Osteocyte (in vitro differentiated cells): Measurements from ENCODE around the gene ARL9. TPM values are rescaled to one million over a fixed set of nuclear protein-coding genes. Genes with fewer than 3 reads are reported as not detected.

ENCODE experiments used
- DNase-seq: peaks from one replicate; pipeline ENCODE4 v3.0.0; 2021; ENCODE audit warnings: mixed read lengths; ENCODE audit not compliant: unreplicated experiment; ENCODE audit errors: extremely low spot score
- H3K27ac Mint-ChIP-seq: one replicate; pipeline ENCODE4 v1.8.0; 2021; ENCODE audit warnings: mild to moderate bottlenecking, mixed read lengths; ENCODE audit not compliant: unreplicated experiment
- H3K27me3 Mint-ChIP-seq: one replicate; pipeline ENCODE4 v1.8.0; 2021; ENCODE audit warnings: mixed read lengths; ENCODE audit not compliant: unreplicated experiment
- H3K36me3 Mint-ChIP-seq: one replicate; pipeline ENCODE4 v1.8.0; 2021; ENCODE audit warnings: mixed read lengths; ENCODE audit not compliant: unreplicated experiment
- H3K4me1 Mint-ChIP-seq: one replicate; pipeline ENCODE4 v1.8.0; 2021; ENCODE audit warnings: mixed read lengths; ENCODE audit not compliant: unreplicated experiment
- H3K4me3 Mint-ChIP-seq: one replicate; pipeline ENCODE4 v1.8.0; 2021; ENCODE audit warnings: mild to moderate bottlenecking, moderate library complexity, mixed read lengths; ENCODE audit not compliant: unreplicated experiment
- H3K9me3 Mint-ChIP-seq: one replicate; pipeline ENCODE4 v1.8.0; 2021; ENCODE audit warnings: mixed read lengths; ENCODE audit not compliant: unreplicated experiment
- total RNA-seq: library from RNA; stranded (reverse); gene quantifications from 2 replicates; pipeline ENCODE4 v1.2.1, GENCODE V29; 2021
- TF ChIP-seq, protein P1 (sequence below): fragments of 200-600 bp; sonication (generic); IDR thresholded peaks from 2 replicates; pipeline ENCODE4 v1.5.0; 2021; ENCODE audit warnings: antibody characterized with exemption, mild to moderate bottlenecking, moderate library complexity

The ARL9 gene
- total RNA-seq, 1 donor from 2014 or later: 1.4 TPM

DNA sequence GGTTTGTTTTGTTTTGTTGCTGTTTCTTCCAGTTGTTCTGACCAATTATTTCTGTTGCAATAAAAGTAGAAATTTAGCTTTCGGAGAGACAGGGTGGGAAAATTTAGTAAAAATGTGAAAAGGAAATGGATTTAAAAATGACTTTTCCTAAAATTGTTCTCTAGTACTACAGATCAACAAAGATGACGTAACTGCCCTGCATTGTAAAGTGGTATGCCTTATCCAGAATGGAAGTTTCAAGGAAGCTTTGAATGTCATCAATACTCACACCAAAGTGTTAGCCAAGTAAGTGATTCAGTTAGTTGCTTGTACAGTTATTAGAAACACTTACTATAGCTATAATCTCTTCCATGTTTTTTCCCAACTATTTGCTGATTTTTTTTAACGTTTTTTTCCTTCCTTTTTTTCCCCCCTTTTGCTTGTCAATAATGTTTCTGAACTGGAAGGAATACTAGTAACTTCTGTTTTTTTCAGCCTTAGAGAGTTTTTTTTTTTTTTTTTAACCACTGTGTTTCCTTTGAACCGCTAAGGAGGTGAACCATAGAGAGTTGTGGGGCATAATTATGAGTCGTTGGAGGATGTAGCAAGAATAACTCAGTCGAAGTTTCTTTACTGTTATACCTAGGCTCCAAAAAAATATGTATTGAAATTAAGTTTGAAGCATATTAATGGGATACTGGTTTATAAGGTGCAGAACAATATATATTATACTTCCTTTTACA, 35.9 kb upstream of the ARL9 start:
- DNase-seq: no peak

DNA sequence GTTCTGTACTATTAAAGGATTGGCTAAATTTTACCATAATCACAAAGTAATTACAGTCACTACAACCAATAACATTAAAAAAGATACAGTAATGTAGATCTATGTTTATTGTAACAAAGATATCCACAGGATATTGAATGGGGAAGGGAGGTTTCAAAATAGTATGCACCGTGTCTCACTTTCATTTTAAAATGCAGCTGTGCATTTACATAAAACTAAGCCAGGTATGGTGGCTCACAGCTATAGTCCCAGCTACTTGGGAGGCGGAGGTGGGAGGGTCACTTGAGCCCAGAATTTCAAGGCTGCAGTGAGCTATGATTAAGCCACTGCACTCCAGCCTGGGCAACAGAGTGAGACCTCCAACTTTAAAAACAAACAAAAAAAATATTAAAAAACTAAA, 29.7 kb upstream of the ARL9 start:
- Mint-ChIP-seq H3K4me3 (no peak overlapping the region), H3K4me1 (no peaks in the 10 kb centered on the region), H3K27me3 (no peaks in the 10 kb centered on the region), H3K36me3 (peaks cover 67% of the 10 kb centered on the region), H3K27ac (no peak overlapping the region), H3K9me3 (no peaks in the 10 kb centered on the region)
- TF ChIP-seq, protein P1, sequence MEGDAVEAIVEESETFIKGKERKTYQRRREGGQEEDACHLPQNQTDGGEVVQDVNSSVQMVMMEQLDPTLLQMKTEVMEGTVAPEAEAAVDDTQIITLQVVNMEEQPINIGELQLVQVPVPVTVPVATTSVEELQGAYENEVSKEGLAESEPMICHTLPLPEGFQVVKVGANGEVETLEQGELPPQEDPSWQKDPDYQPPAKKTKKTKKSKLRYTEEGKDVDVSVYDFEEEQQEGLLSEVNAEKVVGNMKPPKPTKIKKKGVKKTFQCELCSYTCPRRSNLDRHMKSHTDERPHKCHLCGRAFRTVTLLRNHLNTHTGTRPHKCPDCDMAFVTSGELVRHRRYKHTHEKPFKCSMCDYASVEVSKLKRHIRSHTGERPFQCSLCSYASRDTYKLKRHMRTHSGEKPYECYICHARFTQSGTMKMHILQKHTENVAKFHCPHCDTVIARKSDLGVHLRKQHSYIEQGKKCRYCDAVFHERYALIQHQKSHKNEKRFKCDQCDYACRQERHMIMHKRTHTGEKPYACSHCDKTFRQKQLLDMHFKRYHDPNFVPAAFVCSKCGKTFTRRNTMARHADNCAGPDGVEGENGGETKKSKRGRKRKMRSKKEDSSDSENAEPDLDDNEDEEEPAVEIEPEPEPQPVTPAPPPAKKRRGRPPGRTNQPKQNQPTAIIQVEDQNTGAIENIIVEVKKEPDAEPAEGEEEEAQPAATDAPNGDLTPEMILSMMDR: no peak
- no peak for DNase-seq

More for the DNA sequence above, 35.9 kb upstream of the ARL9 start:
- peak overlapping the region; percentile 60 for H3K27ac Mint-ChIP-seq
- H3K27me3 Mint-ChIP-seq: no peaks in the 10 kb centered on the region
- TF ChIP-seq, protein P1: no peak
- H3K4me3 Mint-ChIP-seq: peak overlapping the region; percentile 93
- H3K36me3 Mint-ChIP-seq: peaks cover 32% of the 10 kb centered on the region
- H3K9me3 Mint-ChIP-seq: no peaks in the 10 kb centered on the region
- peaks cover 41% of the 10 kb centered on the region for H3K4me1 Mint-ChIP-seq

GRCh38 chr4:56477192-56477702, 28.3 kb upstream of the ARL9 start:
- TF ChIP-seq, protein P1: no peak
- no peaks in the 10 kb centered on the region for H3K4me1 Mint-ChIP-seq
- no peaks in the 10 kb centered on the region for H3K27me3 Mint-ChIP-seq
- no peak overlapping the region for H3K27ac Mint-ChIP-seq
- DNase-seq: no peak
- no peak overlapping the region for H3K4me3 Mint-ChIP-seq
- H3K9me3 Mint-ChIP-seq: no peaks in the 10 kb centered on the region
- peaks cover 64% of the 10 kb centered on the region for H3K36me3 Mint-ChIP-seq

DNA sequence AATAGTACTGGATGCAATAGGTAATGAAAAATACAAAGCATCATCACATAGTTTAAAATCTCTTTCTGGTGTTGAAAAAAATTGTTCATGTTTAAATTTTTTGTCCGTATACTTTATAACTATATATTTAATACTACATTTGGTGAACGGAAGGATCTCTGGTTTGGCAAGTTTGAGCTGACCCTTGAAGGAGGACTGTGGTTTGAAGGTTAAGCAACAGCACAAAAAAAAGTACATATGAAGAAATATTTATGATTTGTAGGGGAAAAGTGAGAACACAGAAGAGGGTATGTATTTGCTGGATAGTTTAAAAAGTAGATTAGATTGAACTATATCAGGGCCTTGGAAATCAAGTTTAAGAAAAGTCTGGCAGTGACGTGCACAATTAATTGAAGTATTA, 24.9 kb upstream of the ARL9 start:
- Mint-ChIP-seq H3K4me3 (no peak overlapping the region), H3K36me3 (peaks cover 53% of the 10 kb centered on the region), H3K9me3 (no peaks in the 10 kb centered on the region), H3K27me3 (no peaks in the 10 kb centered on the region), H3K4me1 (no peaks in the 10 kb centered on the region), H3K27ac (no peak overlapping the region)
- TF ChIP-seq, protein P1: no peak
- no peak for DNase-seq

DNA sequence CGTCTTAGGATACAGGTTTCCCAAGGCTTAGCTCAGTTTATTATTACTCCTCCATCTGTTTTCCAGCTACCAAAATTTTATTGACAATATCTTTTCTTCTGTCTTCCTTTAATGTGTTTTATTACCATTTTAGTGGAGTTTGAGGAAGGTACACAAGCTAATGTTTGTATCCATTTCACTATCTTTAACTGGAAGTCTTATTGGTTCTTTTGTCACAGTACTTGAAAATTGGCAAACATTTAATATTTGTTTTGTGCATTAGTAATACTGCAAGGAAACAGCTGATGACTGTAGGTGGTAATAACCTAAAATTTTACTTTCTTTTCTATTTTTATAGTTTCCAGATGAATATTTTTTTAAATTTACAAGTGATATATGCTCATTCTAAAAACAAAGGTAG, 9.3 kb upstream of the ARL9 start:
- no peak overlapping the region for H3K4me3 Mint-ChIP-seq
- H3K27ac Mint-ChIP-seq: no peak overlapping the region
- DNase-seq: no peak
- no peaks in the 10 kb centered on the region for H3K9me3 Mint-ChIP-seq
- H3K4me1 Mint-ChIP-seq: no peaks in the 10 kb centered on the region
- peaks cover 45% of the 10 kb centered on the region for H3K36me3 Mint-ChIP-seq
- H3K27me3 Mint-ChIP-seq: no peaks in the 10 kb centered on the region
- TF ChIP-seq, protein P1: no peak
